ENCODE results near the gene MMP15.

The MMP15 gene

GRCh38 chr16:58036943-58037342, 11.4 kb downstream of the MMP15 start:
- no peak overlapping the region for H3K9ac ChIP-seq (ENCODE audit: low read length)

GRCh38 chr16:58037365-58038057, 12.0 kb downstream of the MMP15 start:
- peaks cover 12% of the 10 kb centered on the region for H3K36me3 ChIP-seq (ENCODE audit: control insufficient read depth, insufficient read depth, low read length)
- no peaks in the 10 kb centered on the region for H3K4me1 ChIP-seq (ENCODE audit: control insufficient read depth, insufficient read depth, low read length)
- no peaks in the 10 kb centered on the region for H3K27me3 ChIP-seq (ENCODE audit: control insufficient read depth, insufficient read depth, low read length)
- H3K4me3 ChIP-seq (ENCODE audit: low read length), result no peak overlapping the region
- H3K27ac ChIP-seq (ENCODE audit: low read depth, low read length), result no peak overlapping the region
- H3K9ac ChIP-seq (ENCODE audit: low read length), result no peak overlapping the region

More at GRCh38 chr16:58036943-58037342, 11.4 kb downstream of the MMP15 start:
- no peaks in the 10 kb centered on the region for H3K27me3 ChIP-seq (ENCODE audit: control insufficient read depth, insufficient read depth, low read length)
- H3K4me1 ChIP-seq (ENCODE audit: control insufficient read depth, insufficient read depth, low read length), result no peaks in the 10 kb centered on the region
- peaks cover 6% of the 10 kb centered on the region for H3K36me3 ChIP-seq (ENCODE audit: control insufficient read depth, insufficient read depth, low read length)
- no peak overlapping the region for H3K4me3 ChIP-seq (ENCODE audit: low read length)
- no peak overlapping the region for H3K27ac ChIP-seq (ENCODE audit: low read depth, low read length)

GRCh38 chr16:58038219-58038641, 12.7 kb downstream of the MMP15 start:
- peaks cover 19% of the 10 kb centered on the region for H3K36me3 ChIP-seq (ENCODE audit: control insufficient read depth, insufficient read depth, low read length)
- H3K4me1 ChIP-seq (ENCODE audit: control insufficient read depth, insufficient read depth, low read length), result no peaks in the 10 kb centered on the region
- H3K27ac ChIP-seq (ENCODE audit: low read depth, low read length), result no peak overlapping the region
- H3K9ac ChIP-seq (ENCODE audit: low read length), result no peak overlapping the region
- H3K27me3 ChIP-seq (ENCODE audit: control insufficient read depth, insufficient read depth, low read length), result no peaks in the 10 kb centered on the region
- H3K4me3 ChIP-seq (ENCODE audit: low read length), result no peak overlapping the region

- Histone ChIP-seq H3K4me1 (ENCODE audit: control insufficient read depth, insufficient read depth, low read length) (no peaks in the 10 kb centered on the region), H3K9ac (ENCODE audit: low read length) (no peak overlapping the region), H3K27ac (ENCODE audit: low read depth, low read length) (no peak overlapping the region), H3K36me3 (ENCODE audit: control insufficient read depth, insufficient read depth, low read length) (peaks cover 25% of the 10 kb centered on the region), H3K27me3 (ENCODE audit: control insufficient read depth, insufficient read depth, low read length) (no peaks in the 10 kb centered on the region), H3K4me3 (ENCODE audit: low read length) (no peak overlapping the region)
Observed at GRCh38 chr16:58039829-58040495, 14.4 kb downstream of the MMP15 start.

GRCh38 chr16:58040496-58040846, 14.9 kb downstream of the MMP15 start:
- no peak overlapping the region for H3K27ac ChIP-seq (ENCODE audit: low read depth, low read length)
- peaks cover 25% of the 10 kb centered on the region for H3K36me3 ChIP-seq (ENCODE audit: control insufficient read depth, insufficient read depth, low read length)

GRCh38 chr16:58040945-58041627, 15.5 kb downstream of the MMP15 start:
- peaks cover 25% of the 10 kb centered on the region for H3K36me3 ChIP-seq (ENCODE audit: control insufficient read depth, insufficient read depth, low read length)
- no peak overlapping the region for H3K9ac ChIP-seq (ENCODE audit: low read length)
- H3K27me3 ChIP-seq (ENCODE audit: control insufficient read depth, insufficient read depth, low read length), result no peaks in the 10 kb centered on the region

More at GRCh38 chr16:58040496-58040846, 14.9 kb downstream of the MMP15 start:
- H3K9ac ChIP-seq (ENCODE audit: low read length), result no peak overlapping the region
- H3K27me3 ChIP-seq (ENCODE audit: control insufficient read depth, insufficient read depth, low read length), result no peaks in the 10 kb centered on the region
- H3K4me3 ChIP-seq (ENCODE audit: low read length), result no peak overlapping the region
- H3K4me1 ChIP-seq (ENCODE audit: control insufficient read depth, insufficient read depth, low read length), result no peaks in the 10 kb centered on the region

GRCh38 chr16:58041628-58041955, 16.0 kb downstream of the MMP15 start:
- H3K4me1 ChIP-seq (ENCODE audit: control insufficient read depth, insufficient read depth, low read length), result no peaks in the 10 kb centered on the region
- no peak overlapping the region for H3K9ac ChIP-seq (ENCODE audit: low read length)
- peaks cover 25% of the 10 kb centered on the region for H3K36me3 ChIP-seq (ENCODE audit: control insufficient read depth, insufficient read depth, low read length)
- no peak overlapping the region for H3K27ac ChIP-seq (ENCODE audit: low read depth, low read length)
- H3K27me3 ChIP-seq (ENCODE audit: control insufficient read depth, insufficient read depth, low read length), result no peaks in the 10 kb centered on the region
- no peak overlapping the region for H3K4me3 ChIP-seq (ENCODE audit: low read length)

More at GRCh38 chr16:58040945-58041627, 15.5 kb downstream of the MMP15 start:
- Histone ChIP-seq H3K4me1 (ENCODE audit: control insufficient read depth, insufficient read depth, low read length) (no peaks in the 10 kb centered on the region), H3K27ac (ENCODE audit: low read depth, low read length) (no peak overlapping the region), H3K4me3 (ENCODE audit: low read length) (no peak overlapping the region)

- Histone ChIP-seq H3K27ac (ENCODE audit: low read depth, low read length) (no peak overlapping the region), H3K36me3 (ENCODE audit: control insufficient read depth, insufficient read depth, low read length) (peaks cover 25% of the 10 kb centered on the region), H3K9ac (ENCODE audit: low read length) (no peak overlapping the region), H3K27me3 (ENCODE audit: control insufficient read depth, insufficient read depth, low read length) (no peaks in the 10 kb centered on the region), H3K4me3 (ENCODE audit: low read length) (no peak overlapping the region), H3K4me1 (ENCODE audit: control insufficient read depth, insufficient read depth, low read length) (no peaks in the 10 kb centered on the region)
Observed at GRCh38 chr16:58042001-58042885, 16.7 kb downstream of the MMP15 start.

- Histone ChIP-seq H3K27ac (ENCODE audit: low read depth, low read length) (no peak overlapping the region), H3K27me3 (ENCODE audit: control insufficient read depth, insufficient read depth, low read length) (no peaks in the 10 kb centered on the region), H3K9ac (ENCODE audit: low read length) (no peak overlapping the region), H3K36me3 (ENCODE audit: control insufficient read depth, insufficient read depth, low read length) (peaks cover 25% of the 10 kb centered on the region), H3K4me3 (ENCODE audit: low read length) (no peak overlapping the region), H3K4me1 (ENCODE audit: control insufficient read depth, insufficient read depth, low read length) (no peaks in the 10 kb centered on the region)
Observed at GRCh38 chr16:58042886-58043515, 17.4 kb downstream of the MMP15 start.

GRCh38 chr16:58043571-58044155, 18.1 kb downstream of the MMP15 start:
- H3K4me3 ChIP-seq (ENCODE audit: low read length), result no peak overlapping the region
- no peak overlapping the region for H3K9ac ChIP-seq (ENCODE audit: low read length)
- H3K36me3 ChIP-seq (ENCODE audit: control insufficient read depth, insufficient read depth, low read length), result peaks cover 25% of the 10 kb centered on the region
- no peaks in the 10 kb centered on the region for H3K27me3 ChIP-seq (ENCODE audit: control insufficient read depth, insufficient read depth, low read length)
- no peaks in the 10 kb centered on the region for H3K4me1 ChIP-seq (ENCODE audit: control insufficient read depth, insufficient read depth, low read length)
- H3K27ac ChIP-seq (ENCODE audit: low read depth, low read length), result no peak overlapping the region

GRCh38 chr16:58044266-58045019, 18.9 kb downstream of the MMP15 start:
- Histone ChIP-seq H3K4me3 (ENCODE audit: low read length) (no peak overlapping the region), H3K27ac (ENCODE audit: low read depth, low read length) (no peak overlapping the region)

More at GRCh38 chr16:58044266-58045019, 18.9 kb downstream of the MMP15 start:
- Histone ChIP-seq H3K27me3 (ENCODE audit: control insufficient read depth, insufficient read depth, low read length) (no peaks in the 10 kb centered on the region), H3K4me1 (ENCODE audit: control insufficient read depth, insufficient read depth, low read length) (no peaks in the 10 kb centered on the region), H3K36me3 (ENCODE audit: control insufficient read depth, insufficient read depth, low read length) (peaks cover 25% of the 10 kb centered on the region), H3K9ac (ENCODE audit: low read length) (no peak overlapping the region)
